ENCODE data around the gene PARVB.

Gene PARVB

DNA sequence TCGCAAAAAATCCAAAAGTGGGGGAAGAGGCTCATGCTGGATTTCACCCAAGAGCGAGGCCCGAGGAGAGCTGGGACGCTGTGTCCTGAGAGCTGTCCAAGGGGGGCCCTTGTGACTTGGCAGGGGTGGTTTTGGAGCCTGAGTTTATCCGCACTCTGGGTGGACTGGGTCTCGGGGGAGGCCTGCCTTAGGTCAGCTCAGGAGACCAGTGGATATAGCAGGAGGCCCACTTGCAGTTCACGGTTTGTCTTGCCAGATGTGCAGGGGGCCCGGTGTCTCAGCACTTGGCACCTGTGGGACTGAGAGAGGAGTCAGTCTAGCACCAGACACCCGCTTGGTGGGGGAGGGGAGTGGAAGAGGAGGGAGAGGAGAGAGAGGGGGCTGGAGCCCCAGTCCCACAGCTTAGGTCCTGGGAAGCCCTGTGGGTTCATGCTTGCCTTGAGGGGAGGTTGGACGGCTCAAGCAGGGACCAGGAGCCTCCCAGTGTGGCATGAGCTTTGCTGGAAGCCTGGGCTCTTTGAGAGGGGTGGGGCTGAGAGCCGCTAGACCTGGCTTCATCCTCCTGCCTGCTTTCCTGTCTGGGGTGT is 33.4 kb downstream of the PARVB start:
- no peak for DNase-seq

DNA sequence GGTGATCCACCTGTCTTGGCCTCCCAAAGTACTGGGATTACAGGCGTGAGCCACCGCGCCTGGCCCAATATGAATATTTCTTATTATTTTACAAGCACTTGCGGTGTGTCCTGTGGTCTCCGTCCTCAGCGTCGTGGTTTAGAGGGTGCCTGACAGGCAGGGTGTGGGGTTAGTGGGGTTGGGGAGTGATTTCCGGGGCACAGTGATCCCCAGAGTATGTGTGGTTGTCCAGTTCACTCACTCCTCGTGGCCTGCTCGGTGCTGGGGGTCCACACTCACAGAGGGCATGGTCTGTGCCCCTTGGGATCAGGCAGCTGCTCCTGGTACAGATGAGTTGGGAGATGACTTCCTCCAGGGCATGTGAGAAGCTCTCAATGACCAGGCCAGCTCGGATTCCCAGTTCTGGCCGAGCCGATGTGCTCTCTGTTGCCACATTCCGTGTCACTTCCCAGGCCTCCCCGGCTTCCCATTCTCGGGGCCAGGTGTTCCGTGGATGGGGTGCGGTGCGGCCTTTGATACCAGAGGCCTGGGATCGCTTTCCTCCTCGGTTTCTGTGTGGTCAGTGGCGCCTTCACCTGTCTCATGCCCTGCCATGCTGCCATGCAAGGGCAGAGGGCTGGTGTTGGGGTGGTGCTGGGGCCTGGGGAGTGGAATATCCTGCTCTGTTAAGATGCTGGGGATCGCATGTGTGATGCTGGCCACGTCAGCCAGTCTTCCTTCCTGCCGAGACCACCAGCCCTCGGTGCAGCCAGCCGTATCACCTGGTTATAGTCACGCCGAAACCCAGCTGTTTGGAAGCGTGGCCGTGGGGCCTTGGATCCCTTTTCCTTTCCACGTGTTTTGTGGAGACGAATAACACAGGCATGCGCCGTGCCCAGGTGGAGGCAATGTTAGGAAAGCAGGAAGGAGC is 39.6 kb downstream of the PARVB start:
- no peak for DNase-seq

GRCh38 chr22:44067033-44067432 is 42.9 kb downstream of the PARVB start:
- no peak for DNase-seq

GRCh38 chr22:44067901-44068300 is 43.8 kb downstream of the PARVB start:
- no peak for DNase-seq

- peak; percentile 90 for DNase-seq
These were observed 44.5 kb downstream of the PARVB start for GRCh38 chr22:44068422-44069191.

DNA sequence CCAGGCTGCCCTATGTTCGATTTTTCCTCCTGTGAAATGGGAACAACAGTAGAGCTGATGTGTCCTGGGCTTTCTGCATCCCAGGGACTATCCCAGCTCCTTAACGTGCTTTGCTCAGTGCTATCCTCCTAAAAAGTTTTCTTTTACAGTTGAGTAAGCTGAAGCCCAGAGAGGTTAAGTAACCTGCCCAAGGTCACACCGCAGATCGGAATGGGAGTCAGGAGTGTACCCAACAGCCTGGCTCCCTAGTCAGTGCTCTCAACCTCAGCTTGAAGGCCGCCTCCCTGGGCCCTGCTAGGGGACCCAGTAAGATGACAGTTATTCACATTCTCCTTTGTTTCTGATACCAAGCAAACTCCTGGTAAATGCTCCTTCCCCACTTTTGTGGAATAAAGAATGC is 45.9 kb downstream of the PARVB start:
- DNase-seq: no peak

DNA sequence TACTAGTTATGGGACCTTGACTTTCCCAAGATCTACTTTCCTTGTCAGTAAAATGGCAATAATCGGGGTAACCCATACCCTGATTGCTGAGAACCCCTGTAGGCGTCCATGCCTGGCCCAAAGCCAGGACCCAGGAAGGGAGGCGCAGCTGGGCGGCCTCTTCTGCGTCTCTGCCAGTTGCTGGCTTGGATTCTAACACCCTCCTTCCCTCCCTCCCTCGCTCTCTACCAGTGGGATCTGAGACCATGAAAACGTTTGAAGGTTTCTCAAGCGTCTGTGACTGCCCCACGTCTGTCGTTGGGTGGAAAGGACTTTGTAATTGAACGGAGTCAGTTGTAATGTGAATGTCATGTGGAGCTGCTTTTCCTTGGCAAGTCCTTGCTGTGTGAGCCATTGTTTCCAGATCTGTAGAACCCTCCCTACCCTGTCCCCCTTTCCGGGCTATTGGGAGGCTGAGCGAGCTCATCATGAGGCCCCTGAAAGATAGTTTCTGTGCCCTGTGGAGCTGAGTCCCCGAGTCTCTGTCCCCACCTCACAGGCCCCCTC is 47.8 kb downstream of the PARVB start:
- DNase-seq: no peak

GRCh38 chr22:44074337-44074984 is 50.4 kb downstream of the PARVB start:
- DNase-seq: no peak

GRCh38 chr22:44075022-44075421 is 50.9 kb downstream of the PARVB start:
- DNase-seq: no peak

GRCh38 chr22:44075670-44076069 is 51.6 kb downstream of the PARVB start:
- no peak for DNase-seq

DNA sequence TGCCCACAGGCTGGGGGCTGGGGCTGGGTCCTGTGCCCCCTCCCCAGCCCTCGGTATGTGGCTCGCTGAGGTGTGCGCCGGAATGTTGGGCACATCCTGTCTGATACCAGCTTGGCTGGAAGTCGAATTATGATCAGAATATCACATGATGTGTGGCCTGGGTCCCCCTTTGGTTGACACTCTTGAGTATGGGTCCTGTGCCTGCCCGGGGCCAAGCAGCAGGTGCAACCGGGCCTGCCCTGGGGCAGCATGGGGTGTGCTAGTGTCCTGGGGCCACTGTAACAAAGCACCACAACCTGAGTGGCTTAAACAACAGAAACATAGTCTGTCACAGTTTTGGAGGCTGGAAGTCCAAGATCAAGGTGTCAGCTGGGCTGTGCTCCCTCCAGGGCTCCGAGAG is 52.7 kb downstream of the PARVB start:
- DNase-seq: no peak

GRCh38 chr22:44080936-44081861 is 57.1 kb downstream of the PARVB start:
- DNase-seq: peak; percentile 50

GRCh38 chr22:44082801-44083200 is 58.7 kb downstream of the PARVB start:
- DNase-seq: no peak

DNA sequence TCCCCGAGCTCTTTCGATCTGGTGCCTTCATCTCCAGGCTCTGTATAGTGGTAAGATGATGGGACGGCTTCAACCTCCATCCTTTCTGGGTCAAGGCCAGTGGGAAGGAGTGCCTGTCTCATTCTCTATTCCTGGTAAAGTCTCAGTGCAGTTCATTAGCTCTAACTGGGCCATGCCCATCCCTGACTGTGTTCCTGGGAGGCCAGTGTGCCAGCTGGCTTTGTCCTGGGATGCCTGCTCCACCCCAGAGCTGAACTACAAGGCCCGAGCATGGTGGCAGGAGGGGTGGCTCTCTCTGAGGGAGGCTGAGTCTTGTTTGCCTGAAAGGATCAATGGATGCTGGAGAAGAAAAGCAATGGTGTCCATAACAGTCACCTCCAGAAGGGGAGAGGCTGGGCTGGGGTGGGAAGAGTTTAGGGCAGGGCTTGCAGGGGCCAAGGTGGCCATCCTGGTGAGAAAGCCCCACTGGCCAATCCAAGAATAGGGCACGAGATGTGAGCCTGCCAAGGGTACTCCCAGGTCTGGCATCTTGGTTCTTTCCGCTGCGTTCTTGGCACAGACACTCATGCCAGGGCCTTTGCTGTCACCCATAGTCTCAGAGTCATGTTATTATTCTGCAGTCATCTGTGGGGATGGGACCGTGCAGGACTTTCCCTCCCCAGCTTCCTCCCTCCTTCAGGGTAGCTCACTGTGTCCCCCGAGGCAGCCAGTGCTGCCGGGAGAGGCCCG is 60.1 kb downstream of the PARVB start:
- DNase-seq: no peak

- DNase-seq: peak; percentile 41
These were observed 61.7 kb downstream of the PARVB start for GRCh38 chr22:44085743-44086270.

DNA sequence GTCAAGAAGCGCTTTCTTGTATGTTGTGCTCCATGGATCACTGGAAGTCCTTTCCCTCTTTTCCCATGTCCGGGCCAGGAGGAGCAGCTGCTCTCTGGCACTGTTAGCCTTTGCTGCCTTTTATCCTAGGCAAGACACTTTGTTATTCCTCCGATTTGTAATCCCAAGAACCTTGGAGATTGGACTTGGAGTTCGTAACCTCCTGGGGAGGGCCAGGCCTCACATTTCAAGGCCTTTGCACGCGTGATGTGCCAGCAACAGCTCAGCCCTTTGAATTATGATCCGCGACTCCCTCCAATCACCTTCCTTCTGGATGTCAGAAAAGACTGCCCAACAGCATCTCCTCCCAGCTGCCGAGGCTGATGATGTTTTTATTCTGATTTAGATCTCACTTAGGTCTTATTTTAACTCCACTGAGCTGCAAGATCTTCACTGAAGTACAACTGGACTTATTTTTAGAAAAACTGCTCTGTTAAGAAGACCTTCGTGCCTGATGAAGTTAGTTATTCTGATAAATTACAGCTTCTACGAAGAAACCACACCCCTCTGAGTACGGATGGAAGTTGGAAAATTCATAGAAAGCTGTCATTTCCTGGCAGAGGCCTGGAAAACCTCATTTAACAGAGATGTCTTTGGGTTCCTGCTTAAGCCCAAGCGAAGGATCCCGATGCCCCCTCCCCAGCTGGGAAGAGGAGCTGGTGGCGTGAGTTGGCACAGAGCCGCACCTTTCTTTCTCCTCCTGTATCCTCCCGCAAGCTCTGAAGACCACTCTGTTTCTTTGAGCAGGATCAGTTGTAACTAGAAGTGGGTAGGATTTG is 62.4 kb downstream of the PARVB start:
- DNase-seq: no peak

DNA sequence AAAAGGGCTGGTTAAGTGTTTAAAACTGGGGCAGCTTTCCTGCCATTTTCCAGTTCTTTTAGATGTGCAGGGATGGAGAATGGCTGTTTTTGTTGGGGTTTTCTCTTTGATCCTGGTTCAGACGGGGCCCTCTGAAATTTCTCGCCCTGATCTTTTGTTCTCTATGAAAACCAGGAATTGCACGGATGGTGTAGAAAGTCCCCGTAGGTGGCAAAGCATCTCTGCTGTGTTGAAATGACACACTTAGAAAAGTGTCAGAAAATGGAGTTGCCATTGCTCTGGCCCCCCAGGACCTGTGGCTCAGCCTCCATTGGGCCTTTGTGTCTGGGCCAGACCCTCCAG is 63.0 kb downstream of the PARVB start:
- DNase-seq: no peak

DNA sequence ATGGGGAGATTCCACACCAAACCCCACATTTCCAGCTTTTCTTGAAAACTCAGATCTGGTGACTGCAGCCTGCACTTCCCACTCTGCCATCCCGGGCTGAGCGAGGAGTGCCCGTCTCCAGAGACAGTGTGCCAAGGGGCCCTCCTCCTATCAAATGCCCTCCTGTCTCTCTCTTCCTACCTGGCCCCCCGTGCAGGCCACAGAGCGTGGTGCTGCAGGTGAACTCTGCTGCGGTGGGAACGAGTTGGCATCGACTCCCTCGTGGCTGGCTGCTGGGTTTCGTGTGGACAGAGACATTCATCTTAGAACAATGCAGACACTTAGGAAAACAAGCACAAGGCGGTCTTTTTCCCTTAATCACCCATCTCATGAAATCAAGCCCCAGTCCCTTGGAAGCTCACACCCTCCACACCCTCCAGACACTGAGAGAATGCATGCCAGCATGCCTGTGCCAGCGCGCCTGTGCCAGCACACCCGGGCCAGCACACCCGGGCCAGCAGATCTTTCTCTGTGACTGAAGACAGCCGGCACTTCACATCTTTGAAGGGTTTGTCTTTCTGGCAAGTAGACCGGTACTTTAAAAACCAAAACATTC is 65.0 kb downstream of the PARVB start:
- DNase-seq: no peak
